HuH-7 (cell line): ENCODE data around the gene CALCB.

Experiments
- DNase-seq: peaks from one replicate; pipeline ENCODE4 v3.0.0; 2011; ENCODE audit warnings: low spot score

CALCB gene

DNA sequence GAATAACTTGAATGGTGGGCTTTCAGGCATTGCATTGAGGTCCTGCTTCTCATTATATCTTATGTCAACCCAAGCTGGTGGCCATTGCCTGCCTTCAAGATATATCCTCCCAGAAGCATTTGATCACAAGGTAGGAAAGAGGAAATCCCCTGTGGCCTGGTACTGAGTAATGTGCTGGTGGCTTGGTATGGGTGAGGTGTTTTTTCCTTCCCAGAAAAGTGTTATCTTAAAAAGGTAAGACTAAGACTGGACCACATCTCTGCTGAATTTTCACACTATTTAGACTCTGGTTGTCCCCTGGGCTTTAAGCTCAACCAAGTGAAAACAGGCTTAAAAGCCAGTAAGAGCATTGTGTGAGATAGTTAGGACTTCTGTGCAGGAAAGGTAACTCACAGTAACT, 45.0 kb downstream of the CALCB start:
- DNase-seq = no peak

DNA sequence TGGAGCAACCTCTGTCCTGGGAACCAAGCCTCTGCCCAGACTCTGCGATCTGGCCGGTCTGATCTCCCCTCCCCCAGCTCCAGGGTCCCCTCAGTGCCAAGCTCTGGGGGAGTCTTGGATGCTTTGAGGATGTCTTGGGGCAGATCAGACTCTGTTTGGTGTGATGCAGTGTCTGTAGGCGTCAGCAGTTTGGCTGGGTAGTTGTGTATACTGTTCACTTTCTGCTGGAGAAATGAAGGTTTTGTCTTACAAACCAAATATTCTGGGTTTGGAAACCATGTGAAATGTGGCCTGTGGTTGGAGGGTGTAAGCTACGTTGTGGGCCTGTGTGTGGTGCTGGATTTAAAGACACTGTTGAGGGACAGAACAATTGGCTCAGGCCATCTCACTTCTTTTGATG, 46.0 kb downstream of the CALCB start:
- no peak for DNase-seq

DNA sequence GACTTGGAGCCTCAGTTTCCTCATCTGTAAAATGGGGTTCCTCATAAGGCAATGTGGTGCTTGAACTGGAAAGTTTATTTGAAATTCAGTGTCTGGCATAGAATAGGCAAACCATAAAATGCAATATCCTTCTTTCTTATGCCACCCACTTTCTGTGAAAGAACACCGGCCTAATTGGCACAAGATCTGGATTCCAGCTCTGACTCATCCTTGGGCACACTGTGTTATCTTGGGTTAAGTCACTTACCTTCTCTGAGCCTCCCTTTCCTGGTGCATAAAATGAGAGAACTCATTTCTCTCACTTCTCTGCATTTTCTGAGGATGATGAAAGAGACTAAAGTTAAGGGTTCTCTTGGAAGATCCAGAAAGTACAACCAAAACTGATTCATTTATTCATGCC, 46.4 kb downstream of the CALCB start:
- no peak for DNase-seq

DNA sequence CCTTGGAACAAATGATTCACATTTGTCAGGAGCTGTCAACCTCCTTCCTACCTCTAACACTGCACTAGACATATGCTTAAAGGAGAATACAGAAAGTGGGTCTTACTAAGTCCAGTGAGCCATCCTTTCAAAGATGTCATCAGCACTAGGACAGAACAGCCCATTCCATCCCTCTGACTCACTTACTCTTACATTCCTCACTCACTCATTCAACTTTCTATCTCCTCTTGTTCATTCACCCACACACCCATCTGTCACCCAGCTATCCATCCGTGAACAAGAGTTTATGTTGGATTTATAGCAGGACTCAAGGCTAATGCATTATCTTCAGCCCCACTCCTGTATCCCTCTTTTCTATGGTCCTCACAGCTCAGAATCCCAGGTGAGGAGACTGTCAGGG, 50.5 kb downstream of the CALCB start:
- DNase-seq = no peak

DNA sequence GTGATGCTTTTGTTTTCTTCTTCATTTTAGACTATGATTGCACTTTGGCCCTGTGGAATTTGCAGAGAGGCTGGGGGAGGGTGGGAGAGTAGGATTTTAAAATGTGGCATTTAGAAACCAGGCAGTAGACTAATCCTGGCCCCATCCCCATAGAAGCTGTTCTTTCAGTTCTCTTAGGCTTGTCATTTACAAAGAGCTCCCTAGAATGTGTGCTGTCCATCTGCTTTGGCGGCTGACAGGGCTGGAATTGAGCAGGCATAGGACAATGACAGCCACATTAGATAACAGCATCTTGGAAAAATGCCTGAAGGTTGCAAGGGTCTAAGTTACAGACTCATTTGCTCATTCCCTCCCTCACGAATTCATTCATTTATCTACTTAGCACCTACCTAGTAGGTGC, 51.1 kb downstream of the CALCB start:
- no peak for DNase-seq

DNA sequence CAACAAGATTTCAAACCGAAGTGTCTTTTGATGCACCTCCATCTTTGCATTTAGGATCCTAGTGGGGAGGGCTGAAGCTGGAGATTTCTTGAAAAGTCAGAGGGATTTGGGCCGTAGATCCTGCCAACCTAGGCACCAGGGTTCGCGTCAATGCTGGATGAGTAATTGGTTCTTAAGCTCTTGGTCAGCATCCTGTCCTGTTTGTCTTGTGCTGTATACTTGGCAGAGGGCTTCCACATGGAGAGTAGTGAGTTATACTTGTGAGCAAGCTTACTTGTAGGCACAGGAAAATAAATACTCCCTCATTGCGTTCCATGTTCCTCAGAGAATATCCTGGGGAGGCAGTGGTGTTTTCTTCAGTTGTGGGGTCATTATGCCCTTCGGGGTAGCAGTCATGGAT, 53.9 kb downstream of the CALCB start:
- no peak for DNase-seq
